NCI-H2227 treated with DMSO at 0.1 percent for 48 hours (cell line): Measurements from ENCODE around the gene MUCL3.
"Not testable (repeated sequence)": the region's sequence is repeated elsewhere in the genome, so short reads cannot be mapped to it uniquely, and the experiment has no call there.

Experiments used
- DNase-seq: peaks from one replicate; lab custom pipeline; 2025; lab: John Stamatoyannopoulos, UW

MUCL3 gene, protein sequence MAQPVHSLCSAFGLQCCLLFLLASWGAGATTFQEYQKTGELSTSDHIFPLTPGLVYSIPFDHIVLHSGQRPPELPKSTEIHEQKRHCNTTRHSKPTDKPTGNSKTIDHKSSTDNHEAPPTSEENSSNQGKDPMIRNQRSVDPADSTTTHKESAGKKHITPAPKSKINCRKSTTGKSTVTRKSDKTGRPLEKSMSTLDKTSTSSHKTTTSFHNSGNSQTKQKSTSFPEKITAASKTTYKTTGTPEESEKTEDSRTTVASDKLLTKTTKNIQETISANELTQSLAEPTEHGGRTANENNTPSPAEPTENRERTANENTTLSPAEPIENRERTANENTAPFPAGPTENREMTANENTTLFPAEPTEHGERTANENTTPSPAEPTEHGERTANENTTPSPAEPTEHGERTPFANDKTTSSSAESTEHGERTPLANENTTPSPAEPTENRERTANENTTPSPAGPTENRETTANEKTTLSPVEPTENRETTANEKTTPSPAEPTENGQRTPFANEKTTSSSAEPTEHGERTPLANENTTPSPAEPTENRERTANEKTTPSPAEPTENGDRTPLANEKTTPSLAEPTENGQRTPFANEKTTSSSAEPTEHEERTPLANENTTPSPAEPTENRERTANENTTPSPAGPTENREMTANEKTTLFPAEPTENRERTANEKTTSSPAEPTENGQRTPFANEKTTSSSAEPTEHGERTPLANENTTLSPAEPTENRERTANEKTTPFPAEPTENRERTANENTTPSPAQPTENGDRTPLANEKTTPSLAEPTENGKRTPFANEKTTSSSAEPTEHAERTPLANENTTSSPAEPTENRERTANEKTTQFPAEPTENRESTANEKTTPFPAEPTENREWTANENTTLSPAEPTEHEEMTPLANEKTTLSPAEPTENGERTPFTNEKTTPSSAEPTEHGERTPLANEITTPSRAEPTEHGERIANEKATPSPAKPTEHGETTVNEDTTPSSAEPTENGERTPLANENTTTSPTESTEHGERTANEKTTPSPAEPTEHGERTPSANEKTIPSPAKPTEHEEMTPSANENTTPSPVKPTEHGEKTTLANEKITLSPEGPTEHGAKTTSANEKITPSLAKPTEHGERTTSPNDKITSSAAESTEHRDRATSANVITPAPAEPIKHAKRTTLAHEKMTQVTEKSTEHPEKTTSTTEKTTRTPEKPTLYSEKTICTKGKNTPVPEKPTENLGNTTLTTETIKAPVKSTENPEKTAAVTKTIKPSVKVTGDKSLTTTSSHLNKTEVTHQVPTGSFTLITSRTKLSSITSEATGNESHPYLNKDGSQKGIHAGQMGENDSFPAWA (N-terminal part only)

GRCh38 chr6:30940361-30940986, at the start of gene MUCL3:
Gene MUCL3, plus strand, starts transcription at chr6:30940973. Its CDS starts 27 bp downstream, at chr6:30941000.
- no peak for DNase-seq

- DNase-seq, result no peak
Measured at GRCh38 chr6:30891450-30891723, 49.4 kb upstream of the MUCL3 start.

DNA sequence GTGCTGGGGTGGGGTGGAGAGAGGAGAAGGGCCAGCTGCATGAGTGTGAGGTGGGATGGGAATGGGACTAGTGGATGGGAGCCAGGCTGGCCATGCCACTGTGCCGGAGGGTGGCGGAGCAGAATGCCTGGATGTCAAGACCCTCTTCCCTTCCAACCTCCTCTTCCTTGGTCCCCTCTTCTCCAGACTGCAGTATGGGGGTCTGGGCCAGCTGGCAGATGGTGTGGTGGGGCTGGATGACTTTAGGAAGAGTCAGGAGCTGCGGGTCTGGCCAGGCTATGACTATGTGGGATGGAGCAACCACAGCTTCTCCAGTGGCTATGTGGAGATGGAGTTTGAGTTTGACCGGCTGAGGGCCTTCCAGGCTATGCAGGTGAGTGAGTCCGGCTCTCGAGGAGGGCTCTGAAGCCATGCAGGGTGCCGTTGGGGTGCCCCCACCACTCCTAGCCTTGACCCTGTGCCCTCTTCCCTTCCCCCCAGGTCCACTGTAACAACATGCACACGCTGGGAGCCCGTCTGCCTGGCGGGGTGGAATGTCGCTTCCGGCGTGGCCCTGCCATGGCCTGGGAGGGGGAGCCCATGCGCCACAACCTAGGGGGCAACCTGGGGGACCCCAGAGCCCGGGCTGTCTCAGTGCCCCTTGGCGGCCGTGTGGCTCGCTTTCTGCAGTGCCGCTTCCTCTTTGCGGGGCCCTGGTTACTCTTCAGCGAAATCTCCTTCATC, 48.8 kb upstream of the MUCL3 start:
- DNase-seq, result no peak

DNA sequence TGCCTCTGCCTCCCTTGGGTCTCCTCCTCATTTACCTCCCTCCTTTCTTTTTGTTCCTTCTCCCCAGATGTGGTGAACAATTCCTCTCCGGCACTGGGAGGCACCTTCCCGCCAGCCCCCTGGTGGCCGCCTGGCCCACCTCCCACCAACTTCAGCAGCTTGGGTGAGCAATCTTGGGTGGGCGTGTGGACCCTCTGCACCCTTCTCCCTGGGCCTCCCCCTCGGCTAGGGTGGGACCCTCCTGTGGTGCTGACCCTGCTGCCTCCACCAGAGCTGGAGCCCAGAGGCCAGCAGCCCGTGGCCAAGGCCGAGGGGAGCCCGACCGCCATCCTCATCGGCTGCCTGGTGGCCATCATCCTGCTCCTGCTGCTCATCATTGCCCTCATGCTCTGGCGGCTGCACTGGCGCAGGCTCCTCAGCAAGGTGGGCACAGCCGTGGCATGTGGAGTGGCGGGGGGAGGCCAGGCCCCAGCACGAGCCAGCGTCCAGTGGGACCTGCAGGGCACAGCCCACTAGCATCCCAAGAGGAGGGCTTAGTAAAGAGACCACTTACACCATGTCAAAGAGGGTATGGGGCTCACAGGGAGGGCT, 47.7 kb upstream of the MUCL3 start:
- DNase-seq, result no peak

GRCh38 chr6:30893666-30894065, 47.1 kb upstream of the MUCL3 start:
- no peak for DNase-seq

DNA sequence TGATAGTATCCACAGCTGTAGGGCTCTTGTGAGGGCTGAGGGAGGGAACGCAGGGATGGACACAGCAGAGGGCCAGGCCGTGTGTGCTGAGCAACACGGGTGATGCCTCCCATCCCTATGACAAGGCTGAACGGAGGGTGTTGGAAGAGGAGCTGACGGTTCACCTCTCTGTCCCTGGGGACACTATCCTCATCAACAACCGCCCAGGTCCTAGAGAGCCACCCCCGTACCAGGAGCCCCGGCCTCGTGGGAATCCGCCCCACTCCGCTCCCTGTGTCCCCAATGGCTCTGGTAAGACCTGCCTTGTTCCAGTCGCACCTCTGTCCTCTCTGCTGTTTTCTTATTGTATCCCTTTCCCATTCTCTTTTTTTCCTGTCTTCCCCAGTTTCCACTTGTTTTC, 46.4 kb upstream of the MUCL3 start:
- DNase-seq, result no peak

GRCh38 chr6:30894935-30895334, 45.8 kb upstream of the MUCL3 start:
- DNase-seq, result no peak

GRCh38 chr6:30895343-30895742, 45.4 kb upstream of the MUCL3 start:
- DNase-seq, result no peak

DNA sequence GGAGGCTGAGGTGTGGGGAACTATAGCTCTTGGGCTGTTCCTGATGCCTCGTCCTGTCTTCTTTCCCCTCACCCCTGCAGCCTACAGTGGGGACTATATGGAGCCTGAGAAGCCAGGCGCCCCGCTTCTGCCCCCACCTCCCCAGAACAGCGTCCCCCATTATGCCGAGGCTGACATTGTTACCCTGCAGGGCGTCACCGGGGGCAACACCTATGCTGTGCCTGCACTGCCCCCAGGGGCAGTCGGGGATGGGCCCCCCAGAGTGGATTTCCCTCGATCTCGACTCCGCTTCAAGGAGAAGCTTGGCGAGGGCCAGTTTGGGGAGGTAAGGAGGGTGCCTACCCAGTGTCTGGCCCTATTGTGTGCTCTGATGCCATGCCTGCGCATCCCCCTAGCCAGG, 44.2 kb upstream of the MUCL3 start:
- DNase-seq, result no peak

- DNase-seq, result no peak
Measured at GRCh38 chr6:30897882-30898281, 42.9 kb upstream of the MUCL3 start.

DNA sequence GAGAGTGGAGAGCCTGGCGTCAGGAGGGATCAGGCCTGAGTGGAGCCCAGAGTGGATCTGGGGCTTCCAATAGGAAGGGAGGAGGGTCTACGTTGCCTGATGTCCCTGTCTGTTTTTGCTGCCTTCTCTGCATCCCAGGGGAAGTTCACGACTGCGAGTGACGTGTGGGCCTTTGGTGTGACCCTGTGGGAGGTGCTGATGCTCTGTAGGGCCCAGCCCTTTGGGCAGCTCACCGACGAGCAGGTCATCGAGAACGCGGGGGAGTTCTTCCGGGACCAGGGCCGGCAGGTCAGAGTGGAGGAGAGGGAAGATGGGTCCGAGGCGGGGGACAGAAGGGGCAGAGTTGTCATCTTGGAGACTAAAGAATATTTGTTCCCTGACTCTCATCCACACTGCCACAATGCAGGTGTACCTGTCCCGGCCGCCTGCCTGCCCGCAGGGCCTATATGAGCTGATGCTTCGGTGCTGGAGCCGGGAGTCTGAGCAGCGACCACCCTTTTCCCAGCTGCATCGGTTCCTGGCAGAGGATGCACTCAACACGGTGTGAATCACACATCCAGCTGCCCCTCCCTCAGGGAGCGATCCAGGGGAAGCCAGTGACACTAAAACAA, 41.9 kb upstream of the MUCL3 start:
- DNase-seq, result no peak

DNA sequence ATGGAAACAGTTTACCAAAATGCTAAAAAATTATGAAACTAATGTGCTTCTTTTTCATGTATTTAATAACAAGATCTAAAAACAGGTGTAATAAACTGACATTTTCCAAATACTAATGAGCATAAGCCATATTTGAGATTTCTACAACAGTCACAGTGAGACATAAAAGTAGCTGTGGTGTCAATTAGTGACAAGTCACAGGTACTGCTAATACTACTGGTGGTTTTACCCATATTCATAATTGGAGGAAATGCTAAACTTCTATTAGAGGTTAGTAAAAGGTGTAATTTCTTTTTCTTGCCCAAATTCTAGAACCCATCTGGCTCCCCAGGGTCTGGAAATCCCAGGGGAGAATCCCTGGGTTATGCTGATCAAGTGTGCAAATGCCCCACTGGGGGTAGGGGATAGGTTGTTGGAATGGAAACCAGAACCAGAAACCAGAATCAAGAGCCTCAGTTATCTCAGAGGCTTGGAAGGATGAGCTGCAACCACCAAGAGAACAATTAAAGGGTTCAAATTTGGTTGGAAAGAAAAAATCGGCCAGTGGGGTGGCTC, 39.8 kb upstream of the MUCL3 start:
- no peak for DNase-seq

DNA sequence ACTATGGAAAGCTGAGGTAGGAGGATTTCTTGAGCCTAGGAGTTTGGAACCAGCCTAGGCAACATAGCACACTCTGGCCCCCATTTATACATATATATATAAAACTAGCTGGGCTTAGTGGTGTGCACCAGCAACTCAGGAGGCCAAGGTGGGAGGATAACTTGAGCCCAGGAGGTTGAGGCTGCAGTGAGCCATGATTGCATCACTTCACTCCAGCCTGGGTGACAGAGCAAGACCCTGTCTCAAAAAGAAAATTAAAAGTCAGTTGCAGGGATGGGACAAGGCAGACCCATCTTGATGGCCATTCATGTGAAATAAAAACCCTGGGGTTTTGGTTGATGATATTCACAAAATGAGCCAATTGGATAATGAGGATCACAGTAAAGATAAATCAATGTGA, 39.3 kb upstream of the MUCL3 start:
- DNase-seq, result no peak

DNA sequence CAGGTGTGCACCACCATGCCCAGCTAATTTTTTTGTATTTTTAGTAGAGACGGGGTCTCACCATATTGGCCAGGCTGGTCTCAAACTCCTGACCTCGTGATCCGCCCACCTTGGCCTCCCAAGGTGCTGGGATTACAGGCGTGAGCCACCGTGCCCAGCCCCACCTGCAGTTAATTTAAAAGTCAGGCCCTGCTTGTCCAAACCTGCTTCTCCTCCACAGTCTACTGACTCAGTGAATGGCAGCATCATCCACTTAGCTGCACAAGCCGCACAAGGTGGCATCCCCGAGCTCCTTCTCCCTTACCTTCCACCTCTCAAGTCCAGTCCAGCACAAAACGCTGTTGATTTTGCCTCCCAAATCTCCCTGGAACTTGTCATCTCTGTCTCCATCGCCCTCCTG, 38.6 kb upstream of the MUCL3 start:
- DNase-seq, result not testable (repeated sequence)

GRCh38 chr6:30902709-30903108, 38.1 kb upstream of the MUCL3 start:
- no peak for DNase-seq

DNA sequence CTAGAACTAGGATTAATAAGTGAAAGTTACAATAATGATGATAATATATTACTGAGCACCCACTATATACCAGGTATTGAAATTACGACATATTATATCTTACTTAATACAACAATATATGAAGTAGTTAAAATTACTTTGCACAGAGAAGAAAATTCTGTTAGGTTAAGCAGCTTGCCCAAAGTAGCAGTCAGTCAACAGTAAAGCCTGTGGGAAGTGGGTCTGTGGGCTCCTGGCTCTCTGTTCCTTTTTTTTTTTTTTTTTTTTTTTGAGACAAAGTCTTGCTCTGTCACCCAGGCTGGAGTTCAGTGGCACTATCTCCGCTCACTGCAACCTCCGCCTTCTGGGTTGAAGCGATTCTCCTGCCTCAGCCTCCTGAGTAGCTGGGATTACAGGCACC, 37.5 kb upstream of the MUCL3 start:
- DNase-seq, result no peak

GRCh38 chr6:30907290-30907757, 33.4 kb upstream of the MUCL3 start:
- not testable (repeated sequence) for DNase-seq

GRCh38 chr6:30907758-30908591, 32.8 kb upstream of the MUCL3 start, which contains the start of gene GTF2H4:
Gene GTF2H4, plus strand, starts transcription at chr6:30908207.
- peak; percentile 98 for DNase-seq

DNA sequence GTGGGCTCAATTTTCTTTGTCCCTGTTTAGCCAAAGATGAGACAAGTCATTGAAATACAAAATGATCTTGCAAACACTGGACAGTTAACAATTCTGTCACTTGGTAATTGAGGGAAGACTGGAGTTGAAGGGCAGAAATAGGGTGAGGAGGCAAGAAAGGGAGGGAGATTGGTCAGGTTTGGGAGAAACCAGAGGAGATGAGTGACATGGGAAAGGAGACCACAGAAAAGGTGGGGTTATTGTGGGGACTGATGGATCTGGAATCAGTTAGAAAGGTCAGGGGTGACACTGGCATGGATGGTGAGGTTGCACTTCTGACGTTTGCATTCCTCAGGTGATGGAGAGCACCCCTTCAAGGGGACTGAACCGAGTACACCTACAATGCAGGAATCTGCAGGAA, 32.1 kb upstream of the MUCL3 start:
- DNase-seq, result no peak
